HL-60 (cell line): ENCODE results near the gene ZBTB45.

Source experiments
- POLR2AphosphoS5 ChIP-seq: IDR thresholded peaks from 2 replicates; pipeline ENCODE4 v1.6.1; 2012; ENCODE audit warnings: low read depth
- TF ChIP-seq, protein P1 (sequence below): IDR thresholded peaks from one replicate; pipeline ENCODE4 v1.5.1; 2011; ENCODE audit warnings: low read length, control low read depth, inconsistent platforms; ENCODE audit not compliant: insufficient read depth

DNA sequence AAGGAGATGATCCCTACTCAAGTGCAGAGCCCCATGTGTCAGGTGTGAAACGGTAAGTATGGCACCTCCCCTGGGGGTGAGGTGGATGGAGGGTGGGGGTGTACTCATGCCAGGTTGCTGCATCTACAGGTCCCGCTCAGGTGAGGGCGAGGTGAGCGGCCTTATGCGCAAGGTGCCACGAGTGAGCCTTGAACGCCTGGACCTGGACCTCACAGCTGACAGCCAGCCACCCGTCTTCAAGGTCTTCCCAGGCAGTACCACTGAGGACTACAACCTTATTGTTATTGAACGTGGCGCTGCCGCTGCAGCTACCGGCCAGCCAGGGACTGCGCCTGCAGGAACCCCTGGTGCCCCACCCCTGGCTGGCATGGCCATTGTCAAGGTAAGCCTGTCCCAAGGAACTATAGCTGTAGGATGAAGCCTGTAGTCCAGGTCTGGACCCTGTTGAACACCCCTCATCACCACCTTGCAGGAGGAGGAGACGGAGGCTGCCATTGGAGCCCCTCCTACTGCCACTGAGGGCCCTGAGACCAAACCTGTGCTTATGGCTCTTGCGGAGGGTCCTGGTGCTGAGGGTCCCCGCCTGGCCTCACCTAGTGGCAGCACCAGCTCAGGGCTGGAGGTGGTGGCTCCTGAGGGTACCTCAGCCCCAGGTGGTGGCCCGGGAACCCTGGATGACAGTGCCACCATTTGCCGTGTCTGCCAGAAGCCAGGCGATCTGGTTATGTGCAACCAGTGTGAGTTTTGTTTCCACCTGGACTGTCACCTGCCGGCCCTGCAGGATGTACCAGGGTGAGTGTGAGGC lies 29.5 kb upstream of the ZBTB45 start:
- no peak for TF ChIP-seq POLR2AphosphoS5
- TF ChIP-seq, protein P1, sequence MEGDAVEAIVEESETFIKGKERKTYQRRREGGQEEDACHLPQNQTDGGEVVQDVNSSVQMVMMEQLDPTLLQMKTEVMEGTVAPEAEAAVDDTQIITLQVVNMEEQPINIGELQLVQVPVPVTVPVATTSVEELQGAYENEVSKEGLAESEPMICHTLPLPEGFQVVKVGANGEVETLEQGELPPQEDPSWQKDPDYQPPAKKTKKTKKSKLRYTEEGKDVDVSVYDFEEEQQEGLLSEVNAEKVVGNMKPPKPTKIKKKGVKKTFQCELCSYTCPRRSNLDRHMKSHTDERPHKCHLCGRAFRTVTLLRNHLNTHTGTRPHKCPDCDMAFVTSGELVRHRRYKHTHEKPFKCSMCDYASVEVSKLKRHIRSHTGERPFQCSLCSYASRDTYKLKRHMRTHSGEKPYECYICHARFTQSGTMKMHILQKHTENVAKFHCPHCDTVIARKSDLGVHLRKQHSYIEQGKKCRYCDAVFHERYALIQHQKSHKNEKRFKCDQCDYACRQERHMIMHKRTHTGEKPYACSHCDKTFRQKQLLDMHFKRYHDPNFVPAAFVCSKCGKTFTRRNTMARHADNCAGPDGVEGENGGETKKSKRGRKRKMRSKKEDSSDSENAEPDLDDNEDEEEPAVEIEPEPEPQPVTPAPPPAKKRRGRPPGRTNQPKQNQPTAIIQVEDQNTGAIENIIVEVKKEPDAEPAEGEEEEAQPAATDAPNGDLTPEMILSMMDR = no peak
